ENCODE measurements around the gene SIGMAR1. TPM values are rescaled to one million over a fixed set of nuclear protein-coding genes. Genes with fewer than 3 reads are reported as not detected.

SIGMAR1 gene
- total and polyA plus RNA-seq, 2 experiments from 2014 or later, result 126 to 240 TPM

DNA sequence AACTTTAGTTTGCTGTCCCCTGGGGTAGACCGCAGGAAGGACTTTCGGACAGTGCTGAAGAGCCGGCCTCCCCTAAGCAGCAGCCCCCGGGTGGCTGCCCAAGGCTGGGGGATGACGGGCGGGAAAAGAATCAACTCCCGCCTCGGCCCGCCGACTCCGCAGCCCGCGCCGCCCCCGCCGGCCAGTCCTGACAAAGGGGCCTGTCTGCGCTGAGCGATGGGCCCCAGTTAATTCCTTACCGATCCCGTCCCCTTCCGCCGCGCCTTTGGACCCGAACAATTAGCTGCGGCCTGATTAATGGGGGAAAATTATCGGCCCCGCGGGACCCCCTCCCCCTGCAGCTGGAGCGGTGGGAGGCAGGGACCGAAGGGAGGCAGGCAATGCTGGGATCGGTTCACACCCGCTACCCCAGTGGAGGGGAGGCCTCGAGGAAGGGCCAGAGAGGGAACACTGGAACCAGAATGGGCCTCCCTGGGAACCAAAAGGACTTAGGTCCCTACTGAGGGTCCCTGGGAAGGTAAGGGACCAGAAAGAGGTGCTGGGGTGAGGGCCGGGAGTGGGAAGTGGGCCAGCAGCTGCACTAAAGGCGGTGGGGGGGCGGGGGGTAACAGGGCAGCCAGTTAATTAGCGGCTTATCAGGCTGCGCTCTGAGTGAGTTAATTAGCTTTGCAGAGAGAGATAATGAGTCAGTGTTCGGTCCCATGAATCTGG lies 13.0 kb downstream of the SIGMAR1 start:
- Histone ChIP-seq H3K4me2 (no peak overlapping the region), H2AFZ (no peak overlapping the region), H3K9me3 (ENCODE audit: low read depth) (no peaks in the 10 kb centered on the region), H3K27me3 (peaks cover 66% of the 10 kb centered on the region), H3K9me2 (replicated peaks; ENCODE audit: insufficient read depth) (no peaks in the 10 kb centered on the region), H3K36me3 (replicated peaks; ENCODE audit: insufficient read depth, low read depth) (no peaks in the 10 kb centered on the region), H3K79me2 (peaks cover 2% of the 10 kb centered on the region), H3K4me3 (no peak overlapping the region), H4K20me1 (ENCODE audit: insufficient read depth, poor library complexity, severe bottlenecking) (no peaks in the 10 kb centered on the region), H3K27ac (no peak overlapping the region), H3K4me1 (ENCODE audit: insufficient read depth) (peaks cover under 1% of the 10 kb centered on the region)
- DNase-seq (ENCODE audit: low spot score), result no peak
- 26% methylated on average over 37 of the region's 39 CpGs for WGBS (ENCODE audit: low lambda C conversion rate, missing lambda C conversion rate)
- TF ChIP-seq, protein P1, sequence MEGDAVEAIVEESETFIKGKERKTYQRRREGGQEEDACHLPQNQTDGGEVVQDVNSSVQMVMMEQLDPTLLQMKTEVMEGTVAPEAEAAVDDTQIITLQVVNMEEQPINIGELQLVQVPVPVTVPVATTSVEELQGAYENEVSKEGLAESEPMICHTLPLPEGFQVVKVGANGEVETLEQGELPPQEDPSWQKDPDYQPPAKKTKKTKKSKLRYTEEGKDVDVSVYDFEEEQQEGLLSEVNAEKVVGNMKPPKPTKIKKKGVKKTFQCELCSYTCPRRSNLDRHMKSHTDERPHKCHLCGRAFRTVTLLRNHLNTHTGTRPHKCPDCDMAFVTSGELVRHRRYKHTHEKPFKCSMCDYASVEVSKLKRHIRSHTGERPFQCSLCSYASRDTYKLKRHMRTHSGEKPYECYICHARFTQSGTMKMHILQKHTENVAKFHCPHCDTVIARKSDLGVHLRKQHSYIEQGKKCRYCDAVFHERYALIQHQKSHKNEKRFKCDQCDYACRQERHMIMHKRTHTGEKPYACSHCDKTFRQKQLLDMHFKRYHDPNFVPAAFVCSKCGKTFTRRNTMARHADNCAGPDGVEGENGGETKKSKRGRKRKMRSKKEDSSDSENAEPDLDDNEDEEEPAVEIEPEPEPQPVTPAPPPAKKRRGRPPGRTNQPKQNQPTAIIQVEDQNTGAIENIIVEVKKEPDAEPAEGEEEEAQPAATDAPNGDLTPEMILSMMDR (IDR thresholded peaks at IDR 0.05; ENCODE audit: poor library complexity), result no peak
- TF ChIP-seq EZH2phosphoT487 (IDR thresholded peaks at IDR 0.05; ENCODE audit: low read depth, severe bottlenecking, unreplicated experiment) (peak; percentile 17), EZH2 (IDR thresholded peaks at IDR 0.05; ENCODE audit: borderline replicate concordance) (peak; percentile 86)

DNA sequence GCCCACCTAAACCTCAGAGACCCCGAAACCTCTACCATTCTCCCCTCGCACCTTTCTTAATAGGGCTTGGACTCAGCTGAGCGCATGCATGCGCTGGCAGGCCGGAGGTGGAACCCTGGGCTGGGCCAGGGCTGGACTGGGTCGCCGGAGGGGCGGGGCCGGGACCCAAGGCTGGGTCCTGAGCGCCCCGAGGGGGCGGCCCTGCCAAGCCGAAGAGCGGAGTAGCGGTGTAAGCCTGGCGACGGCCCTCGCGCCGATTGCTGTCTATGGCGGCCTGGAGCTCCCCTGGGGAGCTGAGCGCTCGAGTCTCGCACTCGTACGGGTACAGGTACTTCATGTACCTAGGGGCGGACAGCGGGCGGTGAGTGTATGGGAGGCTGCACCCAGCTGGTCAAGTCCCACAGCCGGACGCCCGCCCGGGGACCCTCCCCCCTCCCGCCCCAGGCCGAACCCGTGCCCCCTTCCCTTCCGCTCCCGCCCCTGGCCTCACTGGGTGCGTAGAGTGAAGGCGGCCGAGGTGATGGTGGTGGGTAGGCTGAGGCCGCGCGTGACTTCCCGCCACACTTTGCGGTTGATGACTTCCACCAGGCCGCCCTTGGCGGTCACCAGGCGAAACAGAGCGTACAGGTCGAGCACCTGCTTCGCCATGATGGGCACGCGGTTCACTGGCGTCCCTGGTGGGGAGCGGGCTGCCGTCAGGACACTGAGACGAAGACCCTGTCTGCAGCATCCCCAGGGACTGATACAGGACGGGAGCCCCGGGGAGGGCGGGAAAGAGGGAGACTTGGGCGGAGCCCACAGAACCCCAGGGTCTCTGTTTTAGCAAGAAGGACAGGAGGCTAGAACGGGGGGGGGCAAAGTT lies 14.0 kb downstream of the SIGMAR1 start:
- peaks cover 10% of the 10 kb centered on the region for H3K79me2 ChIP-seq
- H3K9me2 ChIP-seq (replicated peaks; ENCODE audit: insufficient read depth), result no peaks in the 10 kb centered on the region
- no peak overlapping the region for H3K4me2 ChIP-seq
- no peaks in the 10 kb centered on the region for H3K36me3 ChIP-seq (replicated peaks; ENCODE audit: insufficient read depth, low read depth)
- H3K4me1 ChIP-seq (ENCODE audit: insufficient read depth), result peaks cover 5% of the 10 kb centered on the region
- no peak for DNase-seq (ENCODE audit: low spot score)
- no peak overlapping the region for H3K27ac ChIP-seq
- H4K20me1 ChIP-seq (ENCODE audit: insufficient read depth, poor library complexity, severe bottlenecking), result no peaks in the 10 kb centered on the region
- peaks cover 60% of the 10 kb centered on the region for H3K27me3 ChIP-seq
- H2AFZ ChIP-seq, result no peak overlapping the region
- no peak for TF ChIP-seq EZH2 (IDR thresholded peaks at IDR 0.05; ENCODE audit: borderline replicate concordance)
- no peaks in the 10 kb centered on the region for H3K9me3 ChIP-seq (ENCODE audit: low read depth)
- no peak overlapping the region for H3K4me3 ChIP-seq
- 91% methylated on average over 39 of the region's 63 CpGs for WGBS (ENCODE audit: low lambda C conversion rate, missing lambda C conversion rate)

DNA sequence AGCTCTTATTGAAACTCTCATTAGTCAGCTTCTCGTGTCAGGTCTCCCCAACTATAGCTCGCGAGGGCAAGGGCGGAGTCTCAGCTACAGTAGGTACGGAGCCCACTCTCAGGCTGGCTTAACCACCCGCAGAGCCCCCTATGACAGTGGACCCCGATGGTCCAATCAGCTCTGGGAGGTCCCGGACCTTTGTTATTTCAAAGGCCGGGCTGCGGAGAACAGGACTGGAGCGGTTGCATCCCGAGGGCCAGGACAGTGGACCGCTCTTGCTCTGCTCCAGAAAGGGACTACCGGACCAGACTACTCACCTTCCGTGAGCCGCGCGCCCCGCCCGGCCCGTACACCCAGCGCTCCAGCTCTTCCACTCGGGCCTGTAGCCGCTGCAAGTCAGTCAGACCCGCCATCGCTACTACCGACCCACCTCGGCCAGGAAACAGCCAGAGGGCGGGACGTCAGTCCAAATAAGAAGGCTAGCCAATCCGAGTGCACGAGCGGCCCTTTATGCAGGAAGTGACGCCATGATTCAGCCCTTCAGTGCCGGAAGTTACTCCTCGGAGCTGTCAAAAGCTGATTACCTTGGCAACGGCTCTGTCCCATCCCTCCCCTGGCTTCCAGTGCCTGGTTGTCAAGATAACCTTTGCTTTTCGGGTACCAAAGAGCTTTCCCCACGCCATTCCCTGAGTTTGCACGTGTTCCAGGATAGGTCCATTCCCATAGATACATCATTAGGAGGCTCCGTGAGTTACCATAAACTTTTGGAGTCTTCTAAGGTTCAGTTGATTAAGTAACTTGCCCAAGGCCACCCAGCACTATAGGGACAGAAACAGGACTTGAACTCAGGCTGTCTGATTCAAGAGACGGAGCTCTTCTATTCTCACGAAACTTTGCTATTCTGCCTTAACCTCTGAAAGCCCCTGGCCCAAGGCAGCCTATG lies 17.3 kb downstream of the SIGMAR1 start, which contains the start of gene DCTN3:
Gene DCTN3, minus strand, starts transcription at position 435 of the 934 bp plus-strand sequence. Its CDS starts 31 bp downstream, at position 404.
- WGBS (ENCODE audit: low lambda C conversion rate, missing lambda C conversion rate), result 8% methylated on average over 43 of the region's 43 CpGs

More for the DNA sequence above, 17.3 kb downstream of the SIGMAR1 start, which contains the start of gene DCTN3:
- Histone ChIP-seq H2AFZ (peak within 1 kb of the TSS; percentile 86), H3K79me2 (peaks cover 10% of the 10 kb centered on the region), H3K27ac (no peak within 1 kb of the TSS), H3K27me3 (peaks cover 27% of the 10 kb centered on the region), H3K4me2 (peak within 1 kb of the TSS; percentile 82), H3K9me2 (replicated peaks; ENCODE audit: insufficient read depth) (no peaks in the 10 kb centered on the region), H3K36me3 (replicated peaks; ENCODE audit: insufficient read depth, low read depth) (no peaks in the 10 kb centered on the region), H3K4me3 (peak within 1 kb of the TSS; percentile 50), H4K20me1 (ENCODE audit: insufficient read depth, poor library complexity, severe bottlenecking) (no peaks in the 10 kb centered on the region), H3K4me1 (ENCODE audit: insufficient read depth) (peaks cover 5% of the 10 kb centered on the region), H3K9me3 (ENCODE audit: low read depth) (no peaks in the 10 kb centered on the region)
- DNase-seq (ENCODE audit: low spot score), result peak; percentile 97
- TF ChIP-seq EZH2phosphoT487 (IDR thresholded peaks at IDR 0.05; ENCODE audit: low read depth, severe bottlenecking, unreplicated experiment) (no peak), EZH2 (IDR thresholded peaks at IDR 0.05; ENCODE audit: borderline replicate concordance) (no peak)
- TF ChIP-seq, protein P1 (IDR thresholded peaks at IDR 0.05; ENCODE audit: poor library complexity), result no peak
